ENCODE measurements around the gene ERF. TPM values are rescaled to one million over a fixed set of nuclear protein-coding genes. Genes with fewer than 3 reads are reported as not detected.
A peak's percentile ranks its signal among the peaks of the same experiment; 100 is the strongest.

The ERF gene
- total and polyA plus RNA-seq, 2 experiments from 2014 or later, result 24.7 to 29.6 TPM

DNA sequence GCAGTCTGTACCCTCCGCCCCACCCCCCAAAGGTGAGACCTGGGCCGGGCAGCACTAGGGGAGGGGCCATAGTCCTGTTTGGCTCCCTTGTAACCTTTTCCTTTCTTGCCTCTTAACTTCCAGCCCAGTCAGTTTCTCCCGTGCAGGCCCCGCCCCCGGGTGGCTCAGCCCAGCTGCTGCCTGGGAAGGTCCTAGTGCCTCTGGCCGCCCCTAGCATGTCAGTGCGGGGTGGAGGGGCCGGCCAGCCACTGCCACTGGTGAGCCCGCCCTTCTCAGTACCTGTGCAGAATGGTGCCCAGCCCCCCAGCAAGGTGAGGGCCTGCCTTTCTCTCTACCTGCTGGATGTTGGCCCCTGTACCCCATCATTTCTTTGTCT is 36.5 kb upstream of the ERF start:
- Histone ChIP-seq H3K4me1 (ENCODE audit: insufficient read depth) (no peaks in the 10 kb centered on the region), H3K36me3 (ENCODE audit: low read depth) (peaks cover 8% of the 10 kb centered on the region; the same call in 1 of the 2 replicates), H3F3A (ENCODE audit: insufficient read depth) (no peaks in the 10 kb centered on the region), H3K9ac (no peak overlapping the region), H4K20me1 (ENCODE audit: insufficient read depth) (no peaks in the 10 kb centered on the region), H3K79me2 (ENCODE audit: insufficient read depth) (peaks cover 16% of the 10 kb centered on the region), H3K9me2 (ENCODE audit: insufficient read depth) (no peaks in the 10 kb centered on the region), H3K9me3 (ENCODE audit: low read depth) (no peaks in the 10 kb centered on the region), H2AFZ (no peak overlapping the region), H3K4me3 (no peak overlapping the region), H3K27me3 (replicated peaks; ENCODE audit: insufficient read depth) (no peaks in the 10 kb centered on the region), H3K27ac (no peak overlapping the region), H3K4me2 (ENCODE audit: unreplicated experiment) (no peak overlapping the region)
- no peak for DNase-seq
- in situ Hi-C loops (cut with MboI), result no loop called here
- TF ChIP-seq EZH2 (IDR thresholded peaks at IDR 0.05; ENCODE audit: insufficient read depth, poor library complexity, severe bottlenecking) (no peak), EZH2phosphoT487 (IDR thresholded peaks at IDR 0.05; ENCODE audit: insufficient read depth, low read depth) (no peak)
- WGBS, 2 experiments (ENCODE audit: low coverage in 1 of 2, low lambda C conversion rate in 2 of 2, missing lambda C conversion rate in 2 of 2), result 77 to 81% methylated on average over 9 of the region's 9 CpGs

DNA sequence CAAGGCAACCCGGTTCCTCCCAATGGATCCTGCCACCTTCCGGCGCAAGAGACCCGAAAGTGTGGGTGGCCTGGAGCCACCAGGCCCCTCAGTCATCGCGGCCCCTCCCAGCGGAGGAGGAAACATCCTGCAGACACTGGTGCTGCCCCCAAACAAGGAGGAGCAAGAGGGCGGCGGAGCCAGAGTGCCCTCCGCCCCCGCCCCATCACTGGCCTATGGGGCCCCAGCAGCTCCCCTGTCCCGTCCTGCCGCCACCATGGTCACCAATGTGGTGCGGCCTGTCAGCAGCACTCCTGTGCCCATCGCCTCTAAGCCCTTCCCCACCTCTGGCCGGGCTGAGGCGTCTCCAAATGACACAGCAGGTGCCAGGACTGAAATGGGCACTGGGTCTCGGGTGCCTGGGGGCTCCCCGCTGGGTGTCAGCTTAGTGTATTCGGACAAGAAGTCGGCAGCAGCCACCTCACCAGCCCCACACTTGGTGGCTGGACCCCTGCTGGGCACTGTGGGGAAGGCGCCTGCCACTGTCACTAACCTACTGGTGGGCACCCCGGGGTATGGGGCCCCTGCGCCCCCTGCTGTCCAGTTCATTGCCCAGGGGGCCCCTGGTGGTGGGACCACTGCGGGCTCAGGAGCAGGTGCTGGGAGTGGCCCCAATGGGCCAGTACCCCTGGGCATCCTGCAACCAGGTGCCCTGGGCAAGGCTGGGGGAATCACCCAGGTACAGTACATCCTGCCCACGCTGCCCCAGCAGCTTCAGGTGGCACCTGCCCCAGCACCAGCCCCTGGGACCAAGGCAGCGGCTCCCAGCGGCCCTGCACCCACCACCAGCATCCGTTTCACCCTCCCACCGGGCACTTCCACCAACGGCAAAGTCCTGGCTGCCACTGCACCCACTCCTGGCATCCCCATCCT is 35.9 kb upstream of the ERF start:
- in situ Hi-C loops (cut with MboI), result no loop called here
- H4K20me1 ChIP-seq (ENCODE audit: insufficient read depth), result no peaks in the 10 kb centered on the region
- no peak overlapping the region for H3K27ac ChIP-seq
- 95 to 96% methylated on average over 24 to 31 of the region's 31 CpGs for WGBS, 2 experiments (ENCODE audit: low coverage in 1 of 2, low lambda C conversion rate in 2 of 2, missing lambda C conversion rate in 2 of 2)
- peaks cover 2% of the 10 kb centered on the region for H3K4me1 ChIP-seq (ENCODE audit: insufficient read depth)
- H3K9me2 ChIP-seq (ENCODE audit: insufficient read depth), result no peaks in the 10 kb centered on the region
- H3K4me2 ChIP-seq (ENCODE audit: unreplicated experiment), result no peak overlapping the region
- peaks cover 8% of the 10 kb centered on the region; the same call in 1 of the 2 replicates for H3K36me3 ChIP-seq (ENCODE audit: low read depth)
- DNase-seq, result peak; percentile 35
- no peaks in the 10 kb centered on the region for H3F3A ChIP-seq (ENCODE audit: insufficient read depth)
- no peaks in the 10 kb centered on the region for H3K9me3 ChIP-seq (ENCODE audit: low read depth)
- H3K9ac ChIP-seq, result no peak overlapping the region
- no peaks in the 10 kb centered on the region for H3K27me3 ChIP-seq (replicated peaks; ENCODE audit: insufficient read depth)
- TF ChIP-seq EZH2 (IDR thresholded peaks at IDR 0.05; ENCODE audit: insufficient read depth, poor library complexity, severe bottlenecking) (no peak), EZH2phosphoT487 (IDR thresholded peaks at IDR 0.05; ENCODE audit: insufficient read depth, low read depth) (no peak)
- H3K79me2 ChIP-seq (ENCODE audit: insufficient read depth), result peaks cover 23% of the 10 kb centered on the region
- H2AFZ ChIP-seq, result no peak overlapping the region
- H3K4me3 ChIP-seq, result no peak overlapping the region

DNA sequence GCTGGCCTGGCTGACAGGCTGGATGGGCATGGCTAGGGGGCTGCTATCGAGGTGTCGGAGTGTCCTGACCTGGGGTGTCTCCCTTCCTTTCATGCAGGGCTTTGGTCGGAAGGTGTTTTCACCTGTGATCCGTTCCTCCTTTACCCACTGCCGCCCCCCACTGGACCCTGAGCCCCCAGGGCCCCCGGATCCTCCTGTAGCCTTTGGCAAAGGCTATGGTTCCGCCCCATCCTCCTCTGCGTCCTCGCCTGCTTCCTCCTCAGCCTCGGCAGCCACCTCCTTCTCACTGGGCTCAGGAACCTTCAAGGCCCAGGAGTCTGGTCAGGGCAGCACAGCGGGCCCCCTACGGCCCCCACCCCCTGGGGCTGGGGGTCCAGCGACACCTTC is 35.2 kb upstream of the ERF start:
- Histone ChIP-seq H3K27me3 (replicated peaks; ENCODE audit: insufficient read depth) (no peaks in the 10 kb centered on the region), H3K9me3 (ENCODE audit: low read depth) (no peaks in the 10 kb centered on the region), H3K4me2 (ENCODE audit: unreplicated experiment) (no peak overlapping the region), H3K36me3 (ENCODE audit: low read depth) (peaks cover 8% of the 10 kb centered on the region; the same call in 1 of the 2 replicates), H3K79me2 (ENCODE audit: insufficient read depth) (peaks cover 29% of the 10 kb centered on the region), H4K20me1 (ENCODE audit: insufficient read depth) (no peaks in the 10 kb centered on the region), H2AFZ (no peak overlapping the region), H3F3A (ENCODE audit: insufficient read depth) (no peaks in the 10 kb centered on the region), H3K4me1 (ENCODE audit: insufficient read depth) (peaks cover 8% of the 10 kb centered on the region), H3K9ac (no peak overlapping the region), H3K9me2 (ENCODE audit: insufficient read depth) (no peaks in the 10 kb centered on the region), H3K4me3 (no peak overlapping the region), H3K27ac (no peak overlapping the region)
- no peak for TF ChIP-seq EZH2 (IDR thresholded peaks at IDR 0.05; ENCODE audit: insufficient read depth, poor library complexity, severe bottlenecking)
- no peak for TF ChIP-seq EZH2phosphoT487 (IDR thresholded peaks at IDR 0.05; ENCODE audit: insufficient read depth, low read depth)
- DNase-seq, result no peak
- in situ Hi-C loops (cut with MboI), result no loop called here
- WGBS, 2 experiments (ENCODE audit: low coverage in 1 of 2, low lambda C conversion rate in 2 of 2, missing lambda C conversion rate in 2 of 2), result 86 to 100% methylated on average over 2 to 13 of the region's 13 CpGs

DNA sequence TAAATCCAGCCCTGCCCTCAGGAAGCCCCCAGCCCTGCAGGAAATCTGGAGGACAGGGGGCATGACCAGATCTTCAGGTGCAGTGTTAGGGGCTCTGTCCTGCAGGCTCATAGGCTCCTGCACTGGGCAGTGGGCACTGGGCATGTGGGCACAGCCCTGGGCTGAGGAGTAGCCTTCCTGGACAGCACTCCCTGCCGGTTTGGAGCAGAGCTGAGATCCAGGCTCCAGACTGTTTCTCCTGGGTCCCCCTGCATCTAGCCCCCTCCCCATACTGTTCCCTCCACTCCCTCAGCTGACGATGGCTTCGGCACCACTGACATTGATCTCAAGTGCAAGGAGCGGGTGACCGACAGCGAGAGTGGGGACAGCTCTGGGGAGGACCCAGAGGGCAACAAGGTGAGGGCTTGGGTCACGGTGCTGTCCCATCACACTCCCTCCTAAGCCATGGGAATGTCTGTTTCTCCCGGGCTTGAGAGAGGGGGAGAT is 34.7 kb upstream of the ERF start:
- Histone ChIP-seq H3K9ac (no peak overlapping the region), H3K27me3 (replicated peaks; ENCODE audit: insufficient read depth) (no peaks in the 10 kb centered on the region), H3K9me2 (ENCODE audit: insufficient read depth) (no peaks in the 10 kb centered on the region), H3F3A (ENCODE audit: insufficient read depth) (no peaks in the 10 kb centered on the region), H3K79me2 (ENCODE audit: insufficient read depth) (peaks cover 34% of the 10 kb centered on the region), H3K4me2 (ENCODE audit: unreplicated experiment) (no peak overlapping the region), H3K36me3 (ENCODE audit: low read depth) (peaks cover 8% of the 10 kb centered on the region; the same call in 1 of the 2 replicates), H3K4me3 (no peak overlapping the region), H3K27ac (no peak overlapping the region), H2AFZ (no peak overlapping the region), H3K9me3 (ENCODE audit: low read depth) (no peaks in the 10 kb centered on the region), H3K4me1 (ENCODE audit: insufficient read depth) (peaks cover 11% of the 10 kb centered on the region), H4K20me1 (ENCODE audit: insufficient read depth) (no peaks in the 10 kb centered on the region)
- WGBS, 2 experiments (ENCODE audit: low coverage in 1 of 2, low lambda C conversion rate in 2 of 2, missing lambda C conversion rate in 2 of 2), result 89% methylated on average over 8 of the region's 8 CpGs
- no peak for TF ChIP-seq EZH2phosphoT487 (IDR thresholded peaks at IDR 0.05; ENCODE audit: insufficient read depth, low read depth)
- in situ Hi-C loops (cut with MboI), result no loop called here
- DNase-seq, result no peak

Measured in GM23248 (cell line).